Colonic mucosa (tissue), 4 donors: ENCODE measurements around the gene HGS. TPM values are rescaled to one million over a fixed set of nuclear protein-coding genes. Genes with fewer than 3 reads are reported as not detected.

Experiments
- DNase-seq: peaks from one replicate; pipeline ENCODE4 v3.0.0-alpha.2; 2020
- H3K27ac ChIP-seq: fragments of 200-600 bp; one replicate; pipeline ENCODE4 v1.8.0; 2021
- H3K27me3 ChIP-seq: fragments of 200-600 bp; one replicate; pipeline ENCODE4 v1.8.0; 2021
- H3K36me3 ChIP-seq: fragments of 200-600 bp; one replicate; pipeline ENCODE4 v1.8.0; 2021
- H3K4me1 ChIP-seq: fragments of 200-600 bp; one replicate; pipeline ENCODE4 v1.8.0; 2021; ENCODE audit warnings: mild to moderate bottlenecking
- H3K4me3 ChIP-seq: fragments of 200-600 bp; one replicate; pipeline ENCODE4 v1.8.0; 2021
- H3K9ac ChIP-seq, 2 donors: one replicate each; pipeline ENCODE4 v1.7.0; 2013; ENCODE audit warnings: control low read depth in 2 of 2, low read depth in 2 of 2, low read length in 2 of 2
- H3K9me3 ChIP-seq: fragments of 200-600 bp; one replicate; pipeline ENCODE4 v1.8.0; 2021
- intact Hi-C: fragments of 100-400 bp; cut with DNase I; formaldehyde crosslinking; loops from one replicate; pipeline ENCODE4 v1.14.1; 2022
- total RNA-seq, 2 donors: library from RNA; stranded (reverse); fragmentation: NEBNext Ultra II Directional in 1 of 2; extraction: Animal tissue kit (Norgen Biotek cat#: 25700) in 1 of 2; gene quantifications; one replicate each; pipeline ENCODE4 v1.2.1, GENCODE V29; 2021
- TF ChIP-seq, protein P1 (sequence below): fragments of 200-600 bp; IDR thresholded peaks from one replicate; pipeline ENCODE4 v1.8.0; 2022; ENCODE audit warnings: antibody characterized with exemption, mild to moderate bottlenecking
- donor health status: healthy.
- donor health status: DM: no; HTN: no; CAD: no.
- donor health status: DM: no; HTN: no; CAD: no.

The HGS gene
- total RNA-seq, 2 donors from 2014 or later = 75.2 to 131 TPM

DNA sequence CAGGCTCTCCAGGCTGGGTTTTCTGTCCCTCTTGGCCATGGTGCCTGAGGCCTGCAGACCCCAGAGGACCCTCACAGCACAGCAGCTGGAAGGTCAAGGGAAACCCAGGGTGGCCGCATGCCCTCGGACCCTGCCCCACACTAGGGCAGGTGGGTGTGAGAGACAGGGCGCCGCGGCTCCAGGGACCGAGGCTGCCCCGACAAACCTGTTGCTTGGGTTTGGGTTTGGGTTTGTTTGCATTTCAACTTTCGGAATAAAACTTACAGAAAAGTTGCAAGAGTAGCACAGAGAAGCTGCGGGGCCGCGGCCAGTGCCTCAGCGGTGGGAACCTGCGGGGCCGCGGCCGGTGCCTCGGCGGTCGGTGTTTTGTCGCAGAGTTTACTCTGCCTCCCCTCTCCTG lies 7.8 kb downstream of the HGS start:
- TF ChIP-seq, protein P1, sequence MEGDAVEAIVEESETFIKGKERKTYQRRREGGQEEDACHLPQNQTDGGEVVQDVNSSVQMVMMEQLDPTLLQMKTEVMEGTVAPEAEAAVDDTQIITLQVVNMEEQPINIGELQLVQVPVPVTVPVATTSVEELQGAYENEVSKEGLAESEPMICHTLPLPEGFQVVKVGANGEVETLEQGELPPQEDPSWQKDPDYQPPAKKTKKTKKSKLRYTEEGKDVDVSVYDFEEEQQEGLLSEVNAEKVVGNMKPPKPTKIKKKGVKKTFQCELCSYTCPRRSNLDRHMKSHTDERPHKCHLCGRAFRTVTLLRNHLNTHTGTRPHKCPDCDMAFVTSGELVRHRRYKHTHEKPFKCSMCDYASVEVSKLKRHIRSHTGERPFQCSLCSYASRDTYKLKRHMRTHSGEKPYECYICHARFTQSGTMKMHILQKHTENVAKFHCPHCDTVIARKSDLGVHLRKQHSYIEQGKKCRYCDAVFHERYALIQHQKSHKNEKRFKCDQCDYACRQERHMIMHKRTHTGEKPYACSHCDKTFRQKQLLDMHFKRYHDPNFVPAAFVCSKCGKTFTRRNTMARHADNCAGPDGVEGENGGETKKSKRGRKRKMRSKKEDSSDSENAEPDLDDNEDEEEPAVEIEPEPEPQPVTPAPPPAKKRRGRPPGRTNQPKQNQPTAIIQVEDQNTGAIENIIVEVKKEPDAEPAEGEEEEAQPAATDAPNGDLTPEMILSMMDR = no peak
- intact Hi-C loops = no loop called here
- no peaks in the 10 kb centered on the region for H3K4me1 ChIP-seq
- H3K27me3 ChIP-seq = no peaks in the 10 kb centered on the region
- H3K4me3 ChIP-seq = no peak overlapping the region
- peaks cover 18% of the 10 kb centered on the region for H3K36me3 ChIP-seq
- no peak overlapping the region for H3K9ac ChIP-seq
- H3K27ac ChIP-seq = no peak overlapping the region
- H3K9me3 ChIP-seq = no peaks in the 10 kb centered on the region
- no peak for DNase-seq

DNA sequence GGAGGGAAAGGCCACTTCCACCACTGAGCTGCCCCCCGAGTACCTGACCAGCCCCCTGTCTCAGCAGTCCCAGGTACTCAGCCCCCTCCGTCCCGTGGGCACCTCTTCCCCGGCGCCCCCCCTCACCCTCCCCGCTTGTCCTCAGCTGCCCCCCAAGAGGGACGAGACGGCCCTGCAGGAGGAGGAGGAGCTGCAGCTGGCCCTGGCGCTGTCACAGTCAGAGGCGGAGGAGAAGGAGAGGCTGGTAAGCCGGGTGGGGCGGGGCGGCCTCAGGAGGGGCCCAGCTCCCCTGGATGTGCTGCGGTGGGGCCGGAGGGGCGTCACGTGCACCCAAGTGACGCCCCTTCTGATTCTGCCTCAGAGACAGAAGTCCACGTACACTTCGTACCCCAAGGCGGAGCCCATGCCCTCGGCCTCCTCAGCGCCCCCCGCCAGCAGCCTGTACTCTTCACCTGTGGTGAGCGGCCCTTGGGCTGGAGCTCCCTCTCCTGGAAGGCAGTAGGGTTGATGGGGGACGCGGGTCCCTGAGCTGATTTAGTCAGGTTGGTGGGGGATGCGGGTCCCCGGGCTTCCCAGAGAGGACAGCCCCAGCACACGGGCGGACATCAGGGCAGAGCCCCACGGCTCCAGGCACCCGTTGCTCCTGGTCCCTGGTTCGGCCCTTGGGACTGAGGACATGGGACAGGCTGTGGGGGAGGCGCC lies 9.8 kb downstream of the HGS start:
- intact Hi-C loops = no loop called here
- H3K27me3 ChIP-seq = no peaks in the 10 kb centered on the region
- DNase-seq = no peak
- no peak overlapping the region for H3K27ac ChIP-seq
- peaks cover 9% of the 10 kb centered on the region for H3K36me3 ChIP-seq
- TF ChIP-seq, protein P1 = no peak
- H3K9ac ChIP-seq = no peak overlapping the region
- no peak overlapping the region for H3K4me3 ChIP-seq
- no peaks in the 10 kb centered on the region for H3K9me3 ChIP-seq
- no peaks in the 10 kb centered on the region for H3K4me1 ChIP-seq

DNA sequence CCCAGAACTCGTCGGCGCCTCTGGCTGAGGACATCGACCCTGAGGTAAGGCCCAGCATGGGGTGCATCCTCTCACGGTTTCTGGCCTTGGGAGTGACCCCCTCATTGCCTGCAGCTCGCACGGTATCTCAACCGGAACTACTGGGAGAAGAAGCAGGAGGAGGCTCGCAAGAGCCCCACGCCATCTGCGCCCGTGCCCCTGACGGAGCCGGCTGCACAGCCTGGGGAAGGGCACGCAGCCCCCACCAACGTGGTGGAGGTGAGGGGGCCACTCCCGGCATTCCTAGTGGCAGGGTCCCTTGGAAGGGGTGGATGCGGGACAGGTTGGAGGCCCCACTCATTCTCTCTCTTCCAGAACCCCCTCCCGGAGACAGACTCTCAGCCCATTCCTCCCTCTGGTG lies 11.0 kb downstream of the HGS start:
- Histone ChIP-seq H3K9me3 (no peaks in the 10 kb centered on the region), H3K4me1 (no peaks in the 10 kb centered on the region), H3K9ac (no peak overlapping the region), H3K36me3 (peaks cover 6% of the 10 kb centered on the region), H3K27ac (no peak overlapping the region), H3K4me3 (no peak overlapping the region), H3K27me3 (no peaks in the 10 kb centered on the region)
- no peak for DNase-seq
- TF ChIP-seq, protein P1 = no peak
- intact Hi-C loops = no loop called here

DNA sequence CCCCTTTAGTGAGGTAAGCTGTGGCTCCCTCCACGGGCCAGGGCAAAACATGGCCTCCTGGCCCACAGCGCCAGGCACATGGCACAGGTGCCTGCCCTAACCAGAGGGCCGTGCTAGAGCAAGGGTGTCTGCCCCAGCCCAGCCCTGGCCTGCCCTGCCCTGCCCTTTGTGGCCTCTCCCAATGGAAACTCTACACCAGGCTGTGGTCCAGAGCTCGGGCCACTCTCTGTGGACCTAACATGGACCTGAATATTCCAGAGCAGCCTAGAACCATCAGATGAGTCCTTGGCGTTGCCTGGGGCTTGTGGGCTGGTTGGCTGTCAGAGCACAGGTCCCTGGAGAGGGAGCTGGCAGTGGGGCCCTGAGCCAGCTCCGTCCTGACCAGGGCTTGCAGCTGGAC lies 11.4 kb downstream of the HGS start:
- Histone ChIP-seq H3K4me1 (no peaks in the 10 kb centered on the region), H3K4me3 (no peak overlapping the region), H3K9me3 (no peaks in the 10 kb centered on the region), H3K27ac (no peak overlapping the region), H3K9ac (no peak overlapping the region), H3K27me3 (no peaks in the 10 kb centered on the region), H3K36me3 (peaks cover 6% of the 10 kb centered on the region)
- TF ChIP-seq, protein P1 = no peak
- no peak for DNase-seq
- intact Hi-C loops = no loop called here

DNA sequence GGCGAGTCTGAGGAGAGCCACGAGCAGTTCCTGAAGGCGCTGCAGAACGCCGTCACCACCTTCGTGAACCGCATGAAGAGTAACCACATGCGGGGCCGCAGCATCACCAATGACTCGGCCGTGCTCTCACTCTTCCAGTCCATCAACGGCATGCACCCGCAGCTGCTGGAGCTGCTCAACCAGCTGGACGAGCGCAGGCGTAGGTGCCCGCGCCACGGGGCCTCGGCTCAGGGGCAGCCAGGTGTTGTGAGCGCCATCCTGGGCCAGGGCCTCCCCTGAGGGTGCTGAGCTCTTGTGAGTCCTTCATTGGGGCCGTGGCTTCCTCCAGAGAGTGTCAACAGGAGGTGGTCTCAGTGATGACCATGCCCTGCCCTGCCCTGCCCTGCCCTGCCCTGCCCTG lies 12.0 kb downstream of the HGS start:
- Histone ChIP-seq H3K27me3 (no peaks in the 10 kb centered on the region), H3K4me1 (no peaks in the 10 kb centered on the region), H3K36me3 (peaks cover 6% of the 10 kb centered on the region), H3K27ac (no peak overlapping the region), H3K4me3 (no peak overlapping the region), H3K9me3 (no peaks in the 10 kb centered on the region), H3K9ac (no peak overlapping the region)
- DNase-seq = no peak
- intact Hi-C loops = no loop called here
- TF ChIP-seq, protein P1 = no peak
